Lung (tissue), 12 donors: ENCODE measurements around the gene RASL10A. TPM values are rescaled to one million over a fixed set of nuclear protein-coding genes. Genes with fewer than 3 reads are reported as not detected.

ENCODE experiments used
- ATAC-seq: fragments of 200-7000 bp; cut with Tn5 transposase; one replicate; pipeline ENCODE4 v1.9.1; 2020; ENCODE audit warnings: moderate number of reproducible peaks; ENCODE audit not compliant: insufficient read depth, low FRiP score
- DNase-seq, 3 donors: peaks; one replicate each; pipeline ENCODE4 v3.0.0-alpha.2; 2013 to 2017
- H3K27ac ChIP-seq, 2 donors: one replicate each; pipeline ENCODE4 v1.5.1; 2013; ENCODE audit warnings: mild to moderate bottlenecking in 2 of 2, moderate library complexity in 2 of 2, control low read depth in 1 of 2, inconsistent platforms in 1 of 2, low read depth in 1 of 2, low read length in 1 of 2
- H3K27me3 ChIP-seq, 3 donors: one replicate each; pipeline ENCODE4 v1.5.1; 2013; ENCODE audit warnings: low read length in 2 of 3; ENCODE audit not compliant: control insufficient read depth in 3 of 3, insufficient read depth in 3 of 3
- H3K36me3 ChIP-seq, 4 donors: one replicate each; pipeline ENCODE4 v1.5.1; 2013; ENCODE audit warnings: low read length in 4 of 4, mild to moderate bottlenecking in 1 of 4, moderate library complexity in 1 of 4; ENCODE audit not compliant: control insufficient read depth in 4 of 4, insufficient read depth in 4 of 4
- H3K4me1 ChIP-seq, 5 donors: one replicate each; pipeline ENCODE4 v1.5.1; 2013; ENCODE audit warnings: low read length in 5 of 5, mild to moderate bottlenecking in 2 of 5, moderate library complexity in 1 of 5; ENCODE audit not compliant: control insufficient read depth in 5 of 5, insufficient read depth in 5 of 5
- H3K4me3 ChIP-seq: one replicate; pipeline ENCODE4 v1.5.1; 2013; ENCODE audit warnings: mild to moderate bottlenecking, control low read depth, moderate library complexity
- H3K9ac ChIP-seq, 2 donors: one replicate each; pipeline ENCODE4 v1.5.1; 2013; ENCODE audit warnings: low read length in 2 of 2, control low read depth in 1 of 2; ENCODE audit not compliant: insufficient read depth in 1 of 2
- H3K9me3 ChIP-seq, 4 donors: one replicate each; pipeline ENCODE4 v1.5.1; 2013; ENCODE audit warnings: low read length in 3 of 4, mild to moderate bottlenecking in 1 of 4, moderate library complexity in 1 of 4; ENCODE audit not compliant: control insufficient read depth in 4 of 4, insufficient read depth in 3 of 4
- CTCF ChIP-seq: IDR thresholded peaks from 2 replicates; pipeline ENCODE4 v1.5.1; 2012; ENCODE audit warnings: mild to moderate bottlenecking; ENCODE audit errors: control extremely low read depth, extremely low read depth
- WGBS, 2 donors: extraction: QIAGEN DNeasy Blood & Tissue Kit; methylation state at CpG; one replicate each; pipeline ENCODE4 v1.1.7; 2013; 5-methylcytosine and 5-hydroxymethylcytosine counted together
- polyA plus RNA-seq, 2 donors: library from polyadenylated mRNA; stranded (reverse); fragments of 200-250 nt; gene quantifications; one replicate each; pipeline ENCODE4 v1.2.1, GENCODE V29; 2013
- total RNA-seq, 2 donors: library from RNA; depleted of rRNA in 1 of 2; stranded (reverse); fragments of >200 nt in 1 of 2; gene quantifications; one replicate each; pipeline ENCODE4 v1.2.1, GENCODE V29; 2014 to 2021
- donor health status: control.
- donor health status: control.
- donor health status: Bipolar disorder and iron deficiency.
- donor health status: healthy.
- donor health status: DM: yes; HTN: yes; CAD: no.

RASL10A gene
- total and polyA plus RNA-seq, 4 donors = 0.71 to 3.3 (median 2.0) TPM; not detected in 1

- no peak for TF ChIP-seq CTCF
- Histone ChIP-seq H3K27me3 (no peaks in the 10 kb centered on the region), H3K4me3 (peak overlapping the region; percentile 89), H3K36me3 (peaks cover 4 to 29% (median 14%) of the 10 kb centered on the region in 4 donors), H3K27ac (peak overlapping the region; percentile 96 to 97), H3K9me3 (no peaks in the 10 kb centered on the region), H3K9ac (peak overlapping the region; percentile 52 to 83), H3K4me1 (peaks cover 12 to 43% (median 21%) of the 10 kb centered on the region in 5 donors)
- no peak for DNase-seq
- ATAC-seq = no peak
- 23 to 25% methylated on average over 13 of the region's 13 CpGs for WGBS, 2 donors
Observed at GRCh38 chr22:29266564-29267461, 48.7 kb downstream of the RASL10A start.

- TF ChIP-seq CTCF = no peak
- peaks cover 12 to 34% (median 20%) of the 10 kb centered on the region in 5 donors for H3K4me1 ChIP-seq
- 62 to 84% methylated on average over 4 of the region's 4 CpGs for WGBS, 2 donors
- H3K9ac ChIP-seq = no peak overlapping the region
- no peak overlapping the region for H3K4me3 ChIP-seq
- ATAC-seq (no peak), DNase-seq (no peak)
- H3K36me3 ChIP-seq = peaks cover 4 to 29% (median 16%) of the 10 kb centered on the region in 4 donors
- H3K27ac ChIP-seq = peak overlapping the region in 1 of 2 donors; percentile 5
- no peaks in the 10 kb centered on the region for H3K9me3 ChIP-seq
- no peaks in the 10 kb centered on the region for H3K27me3 ChIP-seq
Observed at GRCh38 chr22:29265929-29266328, 49.6 kb downstream of the RASL10A start.

GRCh38 chr22:29265305-29265704, 50.2 kb downstream of the RASL10A start:
- TF ChIP-seq CTCF = no peak
- WGBS, 2 donors = 93 to 95% methylated on average over 7 of the region's 7 CpGs

More at GRCh38 chr22:29265305-29265704, 50.2 kb downstream of the RASL10A start:
- no peak overlapping the region for H3K4me3 ChIP-seq
- peaks cover 7 to 28% (median 14%) of the 10 kb centered on the region in 5 donors for H3K4me1 ChIP-seq
- H3K9ac ChIP-seq = no peak overlapping the region
- peaks cover 4 to 28% (median 16%) of the 10 kb centered on the region in 4 donors for H3K36me3 ChIP-seq
- ATAC-seq = no peak
- no peak for DNase-seq
- no peaks in the 10 kb centered on the region for H3K27me3 ChIP-seq
- no peaks in the 10 kb centered on the region for H3K9me3 ChIP-seq
- no peak overlapping the region for H3K27ac ChIP-seq
